IMR-90 (cell line): ENCODE results near the gene HHLA2. TPM values are rescaled to one million over a fixed set of nuclear protein-coding genes. Genes with fewer than 3 reads are reported as not detected.

Experiments used
- ATAC-seq: fragments of 200-7000 bp; cut with Tn5 transposase; 2 replicates; pipeline ENCODE4 v1.9.1; 2020; ENCODE audit warnings: low read depth, mild to moderate bottlenecking, moderate library complexity
- BruUV-seq: library from RNA; stranded (reverse); fragments of 400-500 nt; replicated peaks from 2 replicates; lab custom pipeline; 2021; lab: Mats Ljungman, UMichigan
- CTCF ChIA-PET: fragments of 300-600 bp; formaldehyde crosslinking; extraction: SDS; loops from one replicate; lab custom pipeline; 2021; ENCODE audit warnings: antibody characterized with exemption; lab: Yijun Ruan, JAX
- POLR2A ChIA-PET: fragments of 300-600 bp; sonication (Branson Sonifier 250); formaldehyde crosslinking; loops from one replicate; lab custom pipeline; 2022; ENCODE audit warnings: antibody characterized with exemption; ENCODE audit not compliant: unreplicated experiment; lab: Charles Lee
- DNase-seq: peaks from one replicate; pipeline ENCODE4 v3.0.0; 2013
- H2AFZ ChIP-seq: replicated peaks from 2 replicates; pipeline ENCODE3; 2013; ENCODE audit warnings: low read length, mild to moderate bottlenecking; ENCODE audit not compliant: poor library complexity
- H2AK5ac ChIP-seq: 2 replicates; pipeline ENCODE4 v1.6.1; 2013; ENCODE audit warnings: low read depth, low read length, inconsistent platforms
- H2AK9ac ChIP-seq: replicated peaks from 2 replicates; pipeline ENCODE3; 2013; ENCODE audit warnings: mild to moderate bottlenecking, low read depth, low read length, moderate library complexity; ENCODE audit not compliant: poor library complexity
- H2BK120ac ChIP-seq: 2 replicates; pipeline ENCODE4 v1.6.1; 2013; ENCODE audit warnings: low read depth, low read length, inconsistent platforms
- H2BK15ac ChIP-seq: 3 replicates; pipeline ENCODE4 v1.6.1; 2013; ENCODE audit warnings: low read depth, low read length, inconsistent platforms
- H2BK20ac ChIP-seq: 2 replicates; pipeline ENCODE4 v1.6.1; 2013; ENCODE audit warnings: low read depth, mild to moderate bottlenecking, inconsistent platforms, low read length, moderate library complexity
- H2BK5ac ChIP-seq: 2 replicates; pipeline ENCODE4 v1.6.1; 2013; ENCODE audit warnings: mild to moderate bottlenecking, low read depth, low read length, inconsistent platforms; ENCODE audit not compliant: poor library complexity, severe bottlenecking
- H3K14ac ChIP-seq: replicated peaks from 2 replicates; pipeline ENCODE4 v1.6.1; 2013; ENCODE audit warnings: low read depth, low read length, inconsistent platforms
- H3K18ac ChIP-seq: 2 replicates; pipeline ENCODE4 v1.6.1; 2013; ENCODE audit warnings: low read depth, low read length, control low read depth
- H3K23ac ChIP-seq: 2 replicates; pipeline ENCODE4 v1.6.1; 2013; ENCODE audit warnings: low read depth, low read length, inconsistent platforms
- H3K27ac ChIP-seq: 2 replicates; pipeline ENCODE4 v1.5.1; 2013; ENCODE audit warnings: mild to moderate bottlenecking, control low read depth, low read length; ENCODE audit not compliant: insufficient read depth
- H3K27me3 ChIP-seq: 2 replicates; pipeline ENCODE4 v1.6.1; 2013; ENCODE audit warnings: low read length; ENCODE audit not compliant: control insufficient read depth, insufficient read depth
- H3K36me3 ChIP-seq: 2 replicates; pipeline ENCODE4 v1.6.1; 2013; ENCODE audit warnings: low read length, mixed read lengths; ENCODE audit not compliant: control insufficient read depth, insufficient read depth
- H3K4ac ChIP-seq: 2 replicates; pipeline ENCODE4 v1.6.1; 2013; ENCODE audit warnings: low read depth, low read length, inconsistent platforms
- H3K4me1 ChIP-seq: 2 replicates; pipeline ENCODE4 v1.6.1; 2013; ENCODE audit warnings: low read length, mixed read lengths; ENCODE audit not compliant: control insufficient read depth, insufficient read depth
- H3K4me2 ChIP-seq: 2 replicates; pipeline ENCODE4 v1.6.1; 2013; ENCODE audit warnings: low read depth, mild to moderate bottlenecking, control low read depth, low read length, moderate library complexity
- H3K4me3 ChIP-seq: 2 replicates; pipeline ENCODE4 v1.5.1; 2013; ENCODE audit warnings: low read depth, mild to moderate bottlenecking, control low read depth, low read length, moderate library complexity; ENCODE audit not compliant: insufficient read depth
- H3K56ac ChIP-seq: 2 replicates; pipeline ENCODE4 v1.6.1; 2013; ENCODE audit warnings: low read length, inconsistent platforms; ENCODE audit not compliant: insufficient read depth; ENCODE audit errors: extremely low read depth
- H3K79me1 ChIP-seq, 2 experiments: 2 replicates each; pipeline ENCODE4 v1.6.1; 2013; ENCODE audit warnings: low read length in 2 of 2, inconsistent platforms in 1 of 2, low read depth in 1 of 2
- H3K9ac ChIP-seq: 2 replicates; pipeline ENCODE4 v1.6.1; 2013; ENCODE audit warnings: low read depth, low read length, control low read depth
- H3K9me1 ChIP-seq: 2 replicates; pipeline ENCODE4 v1.6.1; 2013; ENCODE audit warnings: low read length, inconsistent platforms; ENCODE audit not compliant: insufficient read depth
- H3K9me3 ChIP-seq: 2 replicates; pipeline ENCODE4 v1.6.1; 2013; ENCODE audit warnings: low read length; ENCODE audit not compliant: control insufficient read depth, insufficient read depth
- H4K20me1 ChIP-seq: 2 replicates; pipeline ENCODE4 v1.6.1; 2013; ENCODE audit warnings: low read length, inconsistent platforms; ENCODE audit not compliant: insufficient read depth
- H4K5ac ChIP-seq: 2 replicates; pipeline ENCODE4 v1.6.1; 2013; ENCODE audit warnings: mild to moderate bottlenecking, low read depth, low read length, control low read depth
- H4K8ac ChIP-seq, 2 experiments: 2 replicates each; pipeline ENCODE4 v1.6.1; 2013; ENCODE audit warnings: low read depth in 2 of 2, low read length in 2 of 2, control low read depth in 1 of 2, inconsistent platforms in 1 of 2
- H4K91ac ChIP-seq: 2 replicates; pipeline ENCODE4 v1.6.1; 2013; ENCODE audit warnings: low read depth, low read length, inconsistent platforms; ENCODE audit not compliant: insufficient read depth
- BHLHE40 ChIP-seq: fragments of 150-350 bp; IDR thresholded peaks from 2 replicates; pipeline ENCODE4 v1.6.1; 2016; ENCODE audit warnings: mild to moderate bottlenecking, low read depth, low read length
- CEBPB ChIP-seq: IDR thresholded peaks from 2 replicates; pipeline ENCODE4 v1.6.1; 2012; ENCODE audit warnings: low read depth, low read length, improper control_type of control experiment
- FOS ChIP-seq: fragments of 150-350 bp; IDR thresholded peaks from 2 replicates; pipeline ENCODE4 v1.6.1; 2016; ENCODE audit warnings: low read depth, low read length
- MAZ ChIP-seq: IDR thresholded peaks from 2 replicates; pipeline ENCODE4 v1.6.1; 2012; ENCODE audit warnings: low read depth, mild to moderate bottlenecking, low read length, improper control_type of control experiment, moderate library complexity, borderline replicate concordance
- NFE2L2 ChIP-seq: fragments of 150-350 bp; IDR thresholded peaks from 2 replicates; pipeline ENCODE4 v1.6.1; 2016; ENCODE audit warnings: low read depth, mild to moderate bottlenecking, low read length
- RAD21 ChIP-seq: IDR thresholded peaks from 2 replicates; pipeline ENCODE4 v1.6.1; 2012; ENCODE audit warnings: low read length, improper control_type of control experiment
- RFX5 ChIP-seq: IDR thresholded peaks from 2 replicates; pipeline ENCODE4 v1.8.0; 2012; ENCODE audit warnings: low read depth, mild to moderate bottlenecking, low read length, moderate library complexity
- SMC3 ChIP-seq: fragments of 150-350 bp; IDR thresholded peaks from 2 replicates; pipeline ENCODE4 v1.6.1; 2016; ENCODE audit warnings: low read depth, mild to moderate bottlenecking, antibody characterized with exemption, low read length, moderate library complexity
- WGBS, 2 experiments: methylation state at CpG; one replicate each; pipeline versions ENCODE4 v1.1.5 to v1.1.7; 2013; ENCODE audit warnings: missing lambda C conversion rate in 2 of 2; ENCODE audit not compliant: insufficient read length in 1 of 2; ENCODE audit errors: extremely low coverage in 2 of 2; 5-methylcytosine and 5-hydroxymethylcytosine counted together
- dilution Hi-C: fragments of 300-500 bp; cut with HindIII; formaldehyde crosslinking; loops from one replicate; pipeline ENCODE4 v1.14.3; 2018; ENCODE audit warnings: low sequenced_read_pairs; ENCODE audit not compliant: unreplicated experiment
- in situ Hi-C: fragments of 300-500 bp; cut with MboI; formaldehyde crosslinking; loops from 3 replicates; pipeline ENCODE4 v1.14.3; 2019; ENCODE audit warnings: low sequenced_read_pairs, inconsistent platforms, mixed read lengths
- intact Hi-C: fragments of 100-400 bp; cut with micrococcal nuclease; formaldehyde crosslinking; loops from 2 replicates; pipeline ENCODE4 v1.10.0; 2022
- polyA plus RNA-seq, 3 experiments: library from polyadenylated mRNA; depleted of rRNA; stranded (reverse); fragments of >200 nt; gene quantifications; 2 replicates each; pipeline ENCODE4 v1.2.3, GENCODE V29; 2012; ENCODE audit warnings: low replicate concordance in 1 of 3
- total RNA-seq: library from RNA; depleted of rRNA; stranded (reverse); fragments of >200 nt; gene quantifications from 2 replicates; pipeline ENCODE4 v1.2.3, GENCODE V29; 2012
- TF ChIP-seq, protein P1 (sequence below): fragments of 150-350 bp; IDR thresholded peaks from 2 replicates; pipeline ENCODE4 v1.6.1; 2016; ENCODE audit warnings: low read depth, mild to moderate bottlenecking, low read length, moderate library complexity, borderline replicate concordance
- TF ChIP-seq, protein P2 (sequence below): conservative IDR thresholded peaks from 2 replicates; pipeline ENCODE4 v1.5.1; 2012; ENCODE audit warnings: mild to moderate bottlenecking, low read depth, low read length, improper control_type of control experiment

The HHLA2 gene
- total and polyA plus RNA-seq, 2 of the 4 experiments (the other 2 are of a cell fraction): not detected

DNA sequence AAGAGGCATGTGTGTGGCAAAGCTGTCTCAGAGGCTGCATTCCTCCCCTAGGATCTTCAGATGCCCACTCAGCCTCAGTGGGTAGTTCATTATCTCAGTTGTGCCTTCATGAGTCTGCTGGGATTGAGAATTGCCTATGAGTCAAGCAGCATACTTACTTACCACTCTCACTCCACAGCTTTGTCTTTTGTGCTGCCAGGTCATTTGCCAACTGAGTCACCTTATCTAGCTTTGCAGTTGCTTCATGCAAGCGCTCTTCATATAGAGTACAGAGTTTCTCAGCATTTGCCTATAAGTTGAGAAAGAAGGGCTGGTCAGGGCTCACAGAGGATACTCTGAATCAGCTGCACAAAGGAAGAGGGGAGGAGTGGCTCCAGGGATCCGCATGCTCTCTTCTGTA, 124.6 kb downstream of the HHLA2 start:
- BruUV-seq: no TSS peak
- no peak for TF ChIP-seq RFX5
- TF ChIP-seq FOS: peak; percentile 58
- TF ChIP-seq BHLHE40: no peak
- no peak for TF ChIP-seq MAZ
- peak; percentile 86 for TF ChIP-seq CEBPB
- TF ChIP-seq SMC3: no peak
- TF ChIP-seq, protein P1, sequence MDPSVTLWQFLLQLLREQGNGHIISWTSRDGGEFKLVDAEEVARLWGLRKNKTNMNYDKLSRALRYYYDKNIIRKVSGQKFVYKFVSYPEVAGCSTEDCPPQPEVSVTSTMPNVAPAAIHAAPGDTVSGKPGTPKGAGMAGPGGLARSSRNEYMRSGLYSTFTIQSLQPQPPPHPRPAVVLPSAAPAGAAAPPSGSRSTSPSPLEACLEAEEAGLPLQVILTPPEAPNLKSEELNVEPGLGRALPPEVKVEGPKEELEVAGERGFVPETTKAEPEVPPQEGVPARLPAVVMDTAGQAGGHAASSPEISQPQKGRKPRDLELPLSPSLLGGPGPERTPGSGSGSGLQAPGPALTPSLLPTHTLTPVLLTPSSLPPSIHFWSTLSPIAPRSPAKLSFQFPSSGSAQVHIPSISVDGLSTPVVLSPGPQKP: no peak
- TF ChIP-seq RAD21: no peak
- TF ChIP-seq, protein P2, sequence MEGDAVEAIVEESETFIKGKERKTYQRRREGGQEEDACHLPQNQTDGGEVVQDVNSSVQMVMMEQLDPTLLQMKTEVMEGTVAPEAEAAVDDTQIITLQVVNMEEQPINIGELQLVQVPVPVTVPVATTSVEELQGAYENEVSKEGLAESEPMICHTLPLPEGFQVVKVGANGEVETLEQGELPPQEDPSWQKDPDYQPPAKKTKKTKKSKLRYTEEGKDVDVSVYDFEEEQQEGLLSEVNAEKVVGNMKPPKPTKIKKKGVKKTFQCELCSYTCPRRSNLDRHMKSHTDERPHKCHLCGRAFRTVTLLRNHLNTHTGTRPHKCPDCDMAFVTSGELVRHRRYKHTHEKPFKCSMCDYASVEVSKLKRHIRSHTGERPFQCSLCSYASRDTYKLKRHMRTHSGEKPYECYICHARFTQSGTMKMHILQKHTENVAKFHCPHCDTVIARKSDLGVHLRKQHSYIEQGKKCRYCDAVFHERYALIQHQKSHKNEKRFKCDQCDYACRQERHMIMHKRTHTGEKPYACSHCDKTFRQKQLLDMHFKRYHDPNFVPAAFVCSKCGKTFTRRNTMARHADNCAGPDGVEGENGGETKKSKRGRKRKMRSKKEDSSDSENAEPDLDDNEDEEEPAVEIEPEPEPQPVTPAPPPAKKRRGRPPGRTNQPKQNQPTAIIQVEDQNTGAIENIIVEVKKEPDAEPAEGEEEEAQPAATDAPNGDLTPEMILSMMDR: no peak
- no peak for TF ChIP-seq NFE2L2
- in situ Hi-C loops: no loop called here
- no peak overlapping the region for H2AK5ac ChIP-seq
- H3K56ac ChIP-seq: no peak overlapping the region
- no peaks in the 10 kb centered on the region for H3K79me1 ChIP-seq
- dilution Hi-C loops: no loop called here
- ChIA-PET CTCF (interaction anchor here (0.8 kb wide), 1 partner anchor 16 kb away, joined by 3 read pairs; no protein-coding TSS in a partner anchor), POLR2A (no interaction called here)
- H2BK120ac ChIP-seq: no peak overlapping the region
- no peak overlapping the region for H2BK15ac ChIP-seq
- no peak overlapping the region for H3K4me2 ChIP-seq
- no peak overlapping the region for H4K91ac ChIP-seq
- DNase-seq: peak; percentile 91
- peak; percentile 61 for ATAC-seq
- no peak overlapping the region for H3K9ac ChIP-seq
- H3K23ac ChIP-seq: no peak overlapping the region
- H2BK20ac ChIP-seq: no peak overlapping the region
- H2AFZ ChIP-seq: no peak overlapping the region
- no peaks in the 10 kb centered on the region for H3K9me1 ChIP-seq
- H3K27ac ChIP-seq: no peak overlapping the region
- H3K18ac ChIP-seq: no peak overlapping the region
- no peak overlapping the region for H4K8ac ChIP-seq
- intact Hi-C loops: no loop called here
- no peaks in the 10 kb centered on the region; the same call in 1 of the 2 replicates for H3K4me1 ChIP-seq
- no peaks in the 10 kb centered on the region for H3K27me3 ChIP-seq
- no peak overlapping the region for H2BK5ac ChIP-seq
- H2AK9ac ChIP-seq: no peak overlapping the region
- no peak overlapping the region for H3K4me3 ChIP-seq
- no peak overlapping the region for H4K5ac ChIP-seq
- no peak overlapping the region for H3K4ac ChIP-seq
- no peaks in the 10 kb centered on the region for H3K9me3 ChIP-seq
- H4K20me1 ChIP-seq: no peaks in the 10 kb centered on the region
- no peaks in the 10 kb centered on the region for H3K36me3 ChIP-seq
- H3K14ac ChIP-seq: no peak overlapping the region
- WGBS, 2 experiments: no CpG with 5 or more reads among the region's 2 CpGs
